Stimulated activated CD8-positive, alpha-beta memory T cell treated with anti-CD3 and anti-CD28 coated beads, Interleukin-4, amount 100 ng/mL, for 24 hours (primary cell): ENCODE data around the gene JPH3.
"Not testable (repeated sequence)": the region's sequence is repeated elsewhere in the genome, so short reads cannot be mapped to it uniquely, and the experiment has no call there.

Experiments
- DNase-seq: peaks from one replicate; pipeline ENCODE4 v3.0.0-alpha.2; 2020; ENCODE audit warnings: low read depth

Gene JPH3

GRCh38 chr16:87654826-87655225 lies 52.5 kb downstream of the JPH3 start:
- no peak for DNase-seq

- DNase-seq = no peak
Measured at GRCh38 chr16:87656328-87656727, 54.0 kb downstream of the JPH3 start.

DNA sequence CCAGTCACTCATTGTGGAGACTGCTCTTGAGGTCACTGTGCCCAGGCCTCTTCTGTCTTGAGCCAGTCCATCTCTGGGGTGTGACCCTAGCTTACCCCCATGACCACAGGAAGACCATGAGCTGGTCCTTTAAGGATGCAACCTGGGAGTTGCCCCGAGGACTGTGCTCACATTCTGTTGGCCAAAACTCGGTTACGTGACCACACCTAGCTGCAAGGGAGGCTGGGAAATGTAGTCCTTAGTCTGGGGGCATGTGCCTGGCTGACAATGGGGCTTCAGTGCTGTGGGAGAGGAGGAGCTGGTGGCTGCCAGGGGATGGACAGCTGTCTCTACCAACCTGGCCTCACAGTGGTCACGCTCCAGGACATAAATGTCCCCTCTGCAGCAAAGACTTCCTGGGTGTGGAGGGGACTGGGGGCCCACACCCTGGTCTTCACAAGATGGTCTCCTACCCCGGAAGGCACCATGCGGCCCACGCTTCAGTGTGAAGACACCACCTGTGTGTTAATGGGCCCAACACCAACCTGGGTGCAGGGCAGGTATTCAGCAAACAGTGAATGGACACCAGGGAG lies 55.4 kb downstream of the JPH3 start:
- DNase-seq = no peak

- DNase-seq = no peak
Measured at GRCh38 chr16:87658564-87659225, 56.4 kb downstream of the JPH3 start.

GRCh38 chr16:87661561-87661960 lies 59.3 kb downstream of the JPH3 start:
- DNase-seq = peak; percentile 2

DNA sequence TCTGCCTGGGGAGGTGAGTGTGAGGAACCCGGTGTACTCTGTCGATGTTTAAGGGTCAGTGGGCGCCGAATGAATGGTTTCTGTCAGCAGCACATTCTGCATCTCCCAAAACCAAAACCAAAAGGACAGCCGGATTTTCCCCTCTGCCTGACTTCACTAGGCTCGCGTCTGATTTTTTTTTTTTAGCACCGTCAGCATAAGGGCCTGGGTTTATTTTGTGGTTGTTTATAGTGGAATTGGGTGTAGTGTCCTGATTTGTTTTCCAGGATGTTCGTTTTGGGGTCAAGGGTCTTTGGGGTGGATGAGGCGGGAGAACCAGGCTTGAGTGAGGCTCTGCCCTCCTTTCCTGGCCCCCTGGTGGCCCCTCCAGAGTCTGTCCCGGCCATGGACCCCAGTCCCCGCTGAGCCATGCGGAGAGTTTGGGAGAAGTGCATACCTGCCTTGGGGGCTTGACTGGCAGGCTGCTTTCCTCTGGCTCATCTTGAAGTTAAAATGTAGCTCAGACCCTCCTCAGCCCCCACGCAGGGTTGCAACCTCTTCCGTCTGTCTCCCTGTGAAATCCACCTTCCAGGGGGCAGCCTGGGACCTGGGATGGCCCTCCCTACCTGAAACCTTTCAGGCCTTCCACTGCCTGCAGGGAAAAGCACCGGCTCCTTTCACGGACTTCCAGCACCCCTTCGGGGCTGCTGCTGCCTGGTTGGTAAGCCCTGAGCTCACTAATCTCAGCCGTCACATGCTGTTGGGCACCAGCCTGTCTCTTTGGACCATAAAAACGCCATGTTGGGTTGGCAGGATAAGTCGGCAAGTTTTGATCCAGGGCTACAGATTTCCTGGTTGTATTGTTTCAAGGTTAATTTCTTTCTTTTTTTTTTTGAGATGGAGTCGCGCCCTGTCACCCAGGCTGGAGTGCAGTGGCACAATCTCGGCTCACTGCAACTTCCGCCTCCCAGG lies 60.2 kb downstream of the JPH3 start:
- DNase-seq = no peak

DNA sequence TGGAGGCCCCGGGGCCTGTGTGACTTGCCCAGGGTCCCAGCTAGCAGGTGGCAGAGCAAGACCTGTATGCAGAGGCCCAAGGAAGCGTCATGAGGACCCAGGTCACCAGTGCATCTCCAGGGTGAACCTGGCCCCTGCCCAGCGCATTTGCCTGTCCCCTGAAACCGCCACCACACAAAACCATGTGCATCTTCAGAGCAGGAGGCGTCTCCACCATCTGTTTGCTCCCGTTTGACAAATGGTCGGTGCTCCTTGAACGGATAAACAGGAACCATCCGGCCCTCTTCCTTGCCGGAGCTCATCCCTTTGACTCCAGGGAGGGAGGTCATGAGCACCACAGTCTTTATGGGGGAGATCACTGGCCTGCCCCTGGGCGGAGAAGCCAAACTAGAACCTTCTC lies 62.5 kb downstream of the JPH3 start:
- no peak for DNase-seq

DNA sequence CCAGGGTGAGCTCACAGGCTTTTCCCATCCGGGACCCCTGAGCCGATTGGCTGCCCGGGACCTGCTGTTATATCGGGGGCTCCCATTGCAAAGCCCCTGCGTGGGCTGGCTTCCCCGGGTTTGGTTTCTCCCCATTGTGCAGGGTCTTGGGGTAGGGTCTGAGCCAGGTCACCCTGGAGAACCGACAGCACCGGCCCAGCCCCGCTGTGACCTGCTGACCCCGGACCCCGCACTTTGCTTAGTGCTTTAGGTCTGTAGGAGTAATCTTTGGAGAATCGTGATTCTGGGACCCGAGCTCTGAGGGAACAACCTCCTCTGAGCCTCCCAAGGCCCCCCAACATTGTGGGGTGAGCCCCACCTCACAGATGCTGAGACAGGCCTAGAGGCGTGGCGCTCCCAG lies 62.9 kb downstream of the JPH3 start:
- no peak for DNase-seq

GRCh38 chr16:87666919-87667318 lies 64.6 kb downstream of the JPH3 start:
- no peak for DNase-seq

DNA sequence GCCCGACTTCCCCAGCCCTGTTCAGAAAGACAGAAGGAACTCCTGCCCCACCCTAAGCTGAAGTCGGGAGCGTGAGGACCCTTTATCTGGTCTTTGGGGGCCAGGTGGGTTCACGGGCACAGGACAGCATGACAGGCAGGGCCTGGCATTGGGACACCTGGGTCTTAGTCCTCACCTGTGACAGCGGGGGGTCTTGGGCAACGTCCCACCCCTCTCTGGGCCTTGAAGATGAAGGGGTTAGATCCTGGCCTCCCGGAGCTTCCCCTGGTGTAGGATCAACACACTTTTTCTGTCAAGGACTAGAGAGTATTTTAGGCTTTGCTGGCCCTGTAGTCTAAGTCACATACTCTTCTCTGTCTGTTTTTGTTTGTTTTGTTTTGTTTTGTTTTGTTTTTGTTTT lies 65.1 kb downstream of the JPH3 start:
- no peak for DNase-seq

- DNase-seq = no peak
Measured at GRCh38 chr16:87667946-87668345, 65.6 kb downstream of the JPH3 start.

DNA sequence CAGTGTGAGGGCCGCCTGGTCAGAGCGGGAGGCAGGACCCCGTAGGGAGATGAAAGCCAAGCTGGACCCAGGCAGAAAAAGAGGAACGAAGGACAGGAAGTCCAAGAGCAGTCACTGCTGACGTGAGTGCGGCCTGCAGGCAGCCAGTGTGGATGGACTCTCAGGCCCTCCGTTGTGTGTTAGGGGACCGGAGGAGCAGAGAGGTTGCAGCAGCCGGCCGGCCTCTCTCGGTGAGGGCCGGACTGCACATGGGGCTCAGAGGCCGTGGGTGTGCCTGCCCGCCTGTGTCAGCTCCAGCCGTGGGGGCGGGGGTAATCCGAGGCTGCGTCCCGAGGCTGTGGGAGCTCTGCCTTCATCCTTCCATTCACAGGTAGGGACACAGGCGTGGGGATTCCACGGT lies 67.4 kb downstream of the JPH3 start:
- DNase-seq = no peak

DNA sequence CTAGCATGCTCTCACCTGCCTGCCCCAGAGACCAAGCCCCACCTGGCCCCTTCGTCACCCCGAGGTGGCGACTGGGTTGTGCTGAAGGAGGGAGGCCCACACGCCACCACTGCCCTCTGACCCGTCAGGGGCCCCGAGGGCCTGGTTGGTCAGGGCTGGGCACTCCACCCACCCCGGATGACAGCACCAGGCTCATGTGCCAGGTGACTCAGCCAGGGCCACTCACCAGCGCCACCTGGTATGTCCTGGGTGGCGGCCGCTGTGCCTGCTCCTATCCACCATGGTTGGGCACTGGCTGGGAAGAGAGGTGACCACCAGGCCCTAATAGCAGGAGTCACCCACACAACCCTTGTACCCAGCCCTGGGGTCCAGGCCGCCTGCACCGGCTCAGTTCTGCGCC lies 68.9 kb downstream of the JPH3 start:
- no peak for DNase-seq

GRCh38 chr16:87671715-87672270 lies 69.5 kb downstream of the JPH3 start:
- no peak for DNase-seq

DNA sequence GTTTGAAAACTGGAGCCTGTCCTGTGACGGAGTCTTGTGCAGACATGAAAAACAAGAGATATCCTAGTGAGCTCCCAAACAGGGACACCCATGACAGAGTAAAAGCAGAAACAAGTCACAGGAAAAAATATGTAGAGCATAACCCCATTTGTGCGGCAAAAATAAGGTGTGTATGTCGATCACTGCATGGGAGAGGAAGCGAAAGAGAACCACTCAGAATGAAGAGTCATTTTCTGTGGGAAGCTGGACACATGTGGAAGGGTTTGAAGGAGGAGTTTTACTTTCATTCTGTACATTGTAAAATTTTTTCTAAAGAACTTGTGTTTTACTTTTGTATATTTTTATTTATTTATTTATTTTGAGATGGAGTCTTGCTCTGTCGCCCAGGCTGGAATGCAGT lies 72.1 kb downstream of the JPH3 start:
- DNase-seq = no peak

DNA sequence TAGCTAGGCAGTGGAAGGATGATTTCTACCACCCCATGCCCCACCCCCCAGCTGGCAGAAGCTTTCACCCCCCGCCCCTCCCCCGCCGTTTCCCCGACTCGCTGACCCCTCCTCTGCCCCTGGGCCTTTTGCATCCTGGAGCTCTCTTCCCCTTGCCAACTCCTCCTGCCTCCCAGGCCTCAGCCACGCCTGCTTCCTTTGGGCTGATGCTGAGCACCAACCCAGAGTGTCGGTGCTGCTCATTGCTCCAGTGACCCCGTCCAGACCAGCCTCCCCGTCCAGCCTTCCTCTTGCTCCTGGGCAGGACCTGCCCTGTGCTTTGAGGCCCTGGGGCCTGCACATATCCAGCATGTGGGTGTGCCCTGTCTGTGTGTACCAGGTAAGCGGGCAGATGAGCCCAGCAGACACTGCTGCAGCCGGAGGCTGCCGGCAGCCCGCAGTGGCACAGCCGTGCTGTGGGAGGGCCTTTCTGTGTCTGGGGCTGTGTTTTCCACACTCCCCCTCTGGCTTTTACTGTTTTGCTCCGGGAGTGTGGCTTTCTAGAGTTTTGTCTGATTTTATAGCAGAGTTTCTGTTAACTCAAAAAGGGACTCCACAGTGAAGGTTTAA lies 72.9 kb downstream of the JPH3 start:
- DNase-seq = no peak

DNA sequence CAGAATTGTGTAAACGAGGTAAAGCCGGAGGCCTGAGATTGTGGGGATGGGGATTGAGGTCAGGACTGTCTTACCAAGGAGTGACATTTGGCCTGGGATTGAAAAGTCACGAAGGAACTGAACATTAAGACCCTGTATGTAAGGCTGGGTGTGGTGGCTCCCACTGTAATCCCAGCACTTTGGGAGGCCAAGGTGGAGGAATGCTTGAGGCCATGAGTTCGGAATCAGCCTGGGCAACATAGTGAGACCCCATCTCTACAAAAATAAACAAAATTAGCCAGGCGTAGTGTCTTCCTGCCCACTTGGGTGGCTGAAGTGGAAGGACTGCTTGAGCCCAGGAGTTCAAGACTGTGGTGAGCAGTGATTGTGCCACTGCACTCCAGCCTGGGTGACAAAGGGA lies 75.5 kb downstream of the JPH3 start:
- DNase-seq = no peak

DNA sequence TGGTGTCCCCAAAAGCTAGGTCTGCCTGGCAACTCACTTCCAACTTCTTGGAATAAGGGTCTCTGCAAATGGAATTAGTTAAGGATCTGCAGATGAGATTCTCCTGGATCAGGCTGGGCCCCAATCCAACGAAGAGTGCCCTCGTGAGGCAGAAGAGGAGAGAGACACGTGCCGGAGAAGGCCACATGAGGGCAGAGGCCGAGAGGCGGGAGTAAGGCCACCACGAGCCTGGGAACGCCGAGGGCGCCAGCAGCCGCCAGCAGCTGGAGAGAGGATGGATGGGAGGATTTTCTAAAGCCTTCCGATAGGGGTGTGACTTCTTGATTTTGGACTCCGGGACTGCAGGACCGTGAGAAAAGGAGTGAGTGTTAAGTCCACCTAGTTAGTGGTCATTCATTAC lies 76.3 kb downstream of the JPH3 start:
- no peak for DNase-seq

GRCh38 chr16:87679593-87680271 lies 77.4 kb downstream of the JPH3 start:
- no peak for DNase-seq

- no peak for DNase-seq
Measured at GRCh38 chr16:87680272-87680644, 78.0 kb downstream of the JPH3 start.

DNA sequence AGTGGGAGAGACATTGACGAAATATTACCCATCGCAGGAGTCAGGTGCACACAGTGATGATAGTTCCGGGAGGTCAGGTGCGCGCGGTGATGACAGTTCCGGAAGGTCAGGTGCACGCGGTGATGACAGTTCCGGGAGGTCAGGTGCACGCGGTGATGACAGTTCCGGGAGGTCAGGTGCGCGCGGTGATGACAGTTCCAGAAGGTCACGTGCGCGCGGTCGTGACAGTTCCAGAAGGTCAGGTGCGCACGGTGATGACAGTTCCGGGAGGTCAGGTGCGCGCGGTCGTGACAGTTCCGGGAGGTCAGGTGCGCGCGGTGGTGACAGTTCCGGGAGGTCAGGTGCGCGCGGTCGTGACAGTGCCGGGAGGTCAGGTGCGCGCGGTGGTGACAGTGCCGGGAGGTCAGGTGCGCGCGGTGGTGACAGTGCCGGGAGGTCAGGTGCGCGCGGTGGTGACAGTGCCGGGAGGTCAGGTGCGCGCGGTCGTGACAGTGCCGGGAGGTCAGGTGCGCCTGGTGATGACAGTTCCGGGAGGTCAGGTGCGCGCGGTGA lies 78.8 kb downstream of the JPH3 start:
- DNase-seq = not testable (repeated sequence)
